SK-N-MC (cell line): ENCODE data around the gene PTPRN2.
"Not testable (repeated sequence)": the region's sequence is repeated elsewhere in the genome, so short reads cannot be mapped to it uniquely, and the experiment has no call there.

Experiments used
- EZH2 ChIP-seq: fragments of 200-600 bp; sonication (generic); IDR thresholded peaks from one replicate; pipeline ENCODE4 v1.6.1; 2017; ENCODE audit warnings: antibody characterized with exemption
- POLR2AphosphoS5 ChIP-seq: IDR thresholded peaks from 2 replicates; pipeline ENCODE4 v1.6.1; 2012; ENCODE audit warnings: mild to moderate bottlenecking, low read depth, low read length, borderline replicate concordance

GRCh38 chr7:158331826-158332450 lies 255.7 kb downstream of the PTPRN2 start:
- not testable (repeated sequence) for TF ChIP-seq EZH2, POLR2AphosphoS5
